Nephron (organoid): Measurements from ENCODE around the gene MOV10.
"Not testable (repeated sequence)": the region's sequence is repeated elsewhere in the genome, so short reads cannot be mapped to it uniquely, and the experiment has no call there.

Source experiments
- H3K27ac Mint-ChIP-seq, 3 experiments: 2 replicates each; pipeline ENCODE4 v1.8.0; 2020; ENCODE audit warnings: mixed read lengths in 3 of 3, mild to moderate bottlenecking in 2 of 3, moderate library complexity in 1 of 3
- H3K27me3 Mint-ChIP-seq: 2 replicates; pipeline ENCODE4 v1.8.0; 2021; ENCODE audit warnings: low read depth, mild to moderate bottlenecking, moderate library complexity, mixed read lengths
- H3K36me3 Mint-ChIP-seq: 2 replicates; pipeline ENCODE4 v1.8.0; 2020; ENCODE audit warnings: low read depth, mixed read lengths
- H3K4me1 Mint-ChIP-seq: 2 replicates; pipeline ENCODE4 v1.8.0; 2020; ENCODE audit warnings: mixed read lengths
- H3K4me3 Mint-ChIP-seq, 3 experiments: 2 replicates each; pipeline ENCODE4 v1.8.0; 2020; ENCODE audit warnings: mild to moderate bottlenecking in 3 of 3, mixed read lengths in 3 of 3, moderate library complexity in 2 of 3
- H3K9me3 Mint-ChIP-seq: 2 replicates; pipeline ENCODE4 v1.8.0; 2020; ENCODE audit warnings: mixed read lengths
- CTCF ChIP-seq, 3 experiments: fragments of 200-600 bp; sonication (generic); IDR thresholded peaks; one replicate each; pipeline ENCODE4 v1.5.0; 2021; ENCODE audit warnings: antibody characterized with exemption in 3 of 3; ENCODE audit not compliant: unreplicated experiment in 3 of 3

MOV10 gene

GRCh38 chr1:112638110-112638428 is 36.4 kb upstream of the MOV10 start:
- no peak for TF ChIP-seq CTCF (IDR thresholded peaks at IDR 0.05; ENCODE audit: unreplicated experiment in 3 of 3)
- Mint-ChIP-seq H3K9me3 (peaks cover 3% of the 10 kb centered on the region), H3K27ac (peak overlapping the region in 1 of 3 experiments; percentile 13), H3K4me1 (peaks cover 10% of the 10 kb centered on the region), H3K4me3 (no peak overlapping the region), H3K27me3 (no peaks in the 10 kb centered on the region), H3K36me3 (peaks cover 30% of the 10 kb centered on the region)

GRCh38 chr1:112640437-112640836 is 34.0 kb upstream of the MOV10 start:
- not testable (repeated sequence) for H3K9me3 Mint-ChIP-seq, H3K27me3 Mint-ChIP-seq, H3K4me1 Mint-ChIP-seq, H3K27ac Mint-ChIP-seq, H3K4me3 Mint-ChIP-seq
- peaks cover 34% of the 10 kb centered on the region for H3K36me3 Mint-ChIP-seq

- no peak for TF ChIP-seq CTCF (IDR thresholded peaks at IDR 0.05; ENCODE audit: unreplicated experiment in 3 of 3)
Observed at GRCh38 chr1:112643080-112643479, 31.4 kb upstream of the MOV10 start.

GRCh38 chr1:112646225-112646624 is 28.2 kb upstream of the MOV10 start:
- Mint-ChIP-seq H3K4me1 (no peaks in the 10 kb centered on the region), H3K9me3 (no peaks in the 10 kb centered on the region), H3K27me3 (no peaks in the 10 kb centered on the region), H3K27ac (no peak overlapping the region), H3K4me3 (no peak overlapping the region), H3K36me3 (peaks cover 67% of the 10 kb centered on the region)
- no peak for TF ChIP-seq CTCF (IDR thresholded peaks at IDR 0.05; ENCODE audit: unreplicated experiment in 3 of 3)

More at GRCh38 chr1:112643080-112643479, 31.4 kb upstream of the MOV10 start:
- H3K4me1 Mint-ChIP-seq = no peaks in the 10 kb centered on the region
- no peaks in the 10 kb centered on the region for H3K27me3 Mint-ChIP-seq
- no peak overlapping the region for H3K4me3 Mint-ChIP-seq
- H3K36me3 Mint-ChIP-seq = peaks cover 49% of the 10 kb centered on the region
- no peak overlapping the region for H3K27ac Mint-ChIP-seq
- peaks cover under 1% of the 10 kb centered on the region for H3K9me3 Mint-ChIP-seq

GRCh38 chr1:112651205-112651604 is 23.3 kb upstream of the MOV10 start:
- Mint-ChIP-seq H3K4me3 (no peak overlapping the region), H3K36me3 (peaks cover 52% of the 10 kb centered on the region), H3K4me1 (no peaks in the 10 kb centered on the region), H3K9me3 (no peaks in the 10 kb centered on the region), H3K27me3 (no peaks in the 10 kb centered on the region), H3K27ac (no peak overlapping the region)
- TF ChIP-seq CTCF (IDR thresholded peaks at IDR 0.05; ENCODE audit: unreplicated experiment in 3 of 3) = no peak

- no peak overlapping the region for H3K4me3 Mint-ChIP-seq
- H3K27ac Mint-ChIP-seq = no peak overlapping the region
- no peaks in the 10 kb centered on the region for H3K9me3 Mint-ChIP-seq
- H3K4me1 Mint-ChIP-seq = no peaks in the 10 kb centered on the region
- peaks cover 79% of the 10 kb centered on the region for H3K36me3 Mint-ChIP-seq
- no peaks in the 10 kb centered on the region for H3K27me3 Mint-ChIP-seq
- no peak for TF ChIP-seq CTCF (IDR thresholded peaks at IDR 0.05; ENCODE audit: unreplicated experiment in 3 of 3)
Observed at GRCh38 chr1:112665857-112666256, 8.6 kb upstream of the MOV10 start.
